Measurements from ENCODE around the gene PLA2G4F. TPM values are rescaled to one million over a fixed set of nuclear protein-coding genes. Genes with fewer than 3 reads are reported as not detected.

The PLA2G4F gene
- total RNA-seq, 1 experiment from 2014 or later = not detected

DNA sequence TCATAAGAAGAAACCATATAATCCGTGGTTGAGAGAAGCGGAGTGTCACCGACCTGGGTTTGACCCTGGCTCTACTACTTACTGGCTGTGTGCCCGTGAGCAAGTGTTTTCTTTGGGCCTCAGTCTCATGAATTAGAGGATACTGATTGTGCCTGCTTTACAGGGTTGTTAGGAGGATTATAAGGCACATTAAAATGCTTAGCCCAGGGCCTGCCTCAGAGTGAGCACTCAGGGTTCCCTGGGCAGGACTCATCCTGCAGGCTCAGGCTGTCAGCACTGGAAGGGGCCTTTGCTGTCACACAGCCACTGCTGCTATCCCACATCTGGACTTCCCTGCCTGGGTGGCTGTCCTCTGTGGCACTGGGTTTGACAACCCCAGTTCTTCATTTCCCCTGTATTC, 4.7 kb downstream of the PLA2G4F start:
- no peak overlapping the region for H3K27ac ChIP-seq (ENCODE audit: insufficient read length, low read depth, low read length)
- no peak for DNase-seq
- no peak overlapping the region for H3K27ac Mint-ChIP-seq
- no peaks in the 10 kb centered on the region for H3K9me3 Mint-ChIP-seq
- no peak overlapping the region for H2BK15ac ChIP-seq (ENCODE audit: low read depth, low read length)
- no peaks in the 10 kb centered on the region for H4K20me1 ChIP-seq (ENCODE audit: control insufficient read depth, insufficient read depth, insufficient read length)
- H2BK120ac ChIP-seq (ENCODE audit: low read depth, low read length, poor library complexity, severe bottlenecking) = no peak overlapping the region
- no peak overlapping the region for H3K23ac ChIP-seq (ENCODE audit: insufficient read length, low read depth, low read length)
- H4K91ac ChIP-seq (ENCODE audit: insufficient read length, low read depth, low read length) = no peak overlapping the region
- no peaks in the 10 kb centered on the region for H3K27me3 ChIP-seq (ENCODE audit: insufficient read depth, low read length)
- H2AK5ac ChIP-seq (ENCODE audit: insufficient read length, low read length) = no peak overlapping the region
- no peak overlapping the region for H3K18ac ChIP-seq (ENCODE audit: insufficient read length, low read depth, low read length)
- H3K4me3 Mint-ChIP-seq = no peak overlapping the region
- H3K23me2 ChIP-seq (ENCODE audit: insufficient read length, low read depth, low read length, poor library complexity, severe bottlenecking) = no peaks in the 10 kb centered on the region
- H3K79me2 ChIP-seq (ENCODE audit: insufficient read depth, low read length) = no peaks in the 10 kb centered on the region
- H3K36me3 Mint-ChIP-seq (ENCODE audit: insufficient read depth in 1 of 3, low read depth in 3 of 3) = no peaks in the 10 kb centered on the region
- no peak overlapping the region for H3K9ac ChIP-seq (ENCODE audit: extremely low read depth, insufficient read length, low read length)
- H4K5ac ChIP-seq (ENCODE audit: insufficient read length, low read depth, low read length) = no peak overlapping the region
- no peak overlapping the region for H3K14ac ChIP-seq (ENCODE audit: insufficient read depth, low read length)
- H2BK20ac ChIP-seq (ENCODE audit: low read depth, low read length, poor library complexity, severe bottlenecking) = no peak overlapping the region
- H3T11ph ChIP-seq (ENCODE audit: low read length) = no peak overlapping the region
- H3K4ac ChIP-seq (ENCODE audit: low read depth, low read length) = no peak overlapping the region
- no peaks in the 10 kb centered on the region for H3K9me3 ChIP-seq (ENCODE audit: control insufficient read depth, low read depth, low read length)
- no peak overlapping the region for H2BK5ac ChIP-seq (ENCODE audit: insufficient read length, low read length)
- no peaks in the 10 kb centered on the region for H3K4me1 ChIP-seq (ENCODE audit: insufficient read depth, low read length)
- no peak overlapping the region for H4K8ac ChIP-seq (replicated peaks; ENCODE audit: insufficient read length, low read depth, low read length)
- no peak for TF ChIP-seq CTCF (conservative IDR thresholded peaks at IDR 0.05)
- peaks cover 6 to 13% of the 10 kb centered on the region in 2 experiments; a peak in 3 of 4 replicates for H3K4me1 Mint-ChIP-seq
- H3K4me2 ChIP-seq (ENCODE audit: insufficient read depth, insufficient read length, low read length) = no peak overlapping the region
- H3K79me1 ChIP-seq (ENCODE audit: insufficient read depth, low read depth, low read length, poor library complexity, severe bottlenecking) = no peaks in the 10 kb centered on the region
- no peaks in the 10 kb centered on the region for H3K27me3 Mint-ChIP-seq (ENCODE audit: low read depth)
- H2AFZ ChIP-seq (ENCODE audit: low read length) = no peak overlapping the region
- no peak overlapping the region for H2BK12ac ChIP-seq (ENCODE audit: insufficient read length, low read depth, low read length)
- H3K56ac ChIP-seq (ENCODE audit: insufficient read length, low read depth, low read length) = no peak overlapping the region
- WGBS (ENCODE audit: extremely low coverage, insufficient read length, low lambda C conversion rate) = no CpG with 5 or more reads among the region's 4 CpGs
